ENCODE results near the gene TTLL4. TPM values are rescaled to one million over a fixed set of nuclear protein-coding genes. Genes with fewer than 3 reads are reported as not detected.

TTLL4 gene
- polyA plus RNA-seq, 1 of the 3 experiments (the other 2 are of a cell fraction): 15.6 TPM

GRCh38 chr2:218721934-218722333 is 11.3 kb downstream of the TTLL4 start:
- no peak overlapping the region for H3K9ac ChIP-seq
- ChIA-PET CTCF (interaction anchor here (0.8 to 4.2 kb wide), 6 partner anchors 9 to 126 kb away, joined by 3 to 31 read pairs (median 4); partner anchors contain the start of gene TTLL4), POLR2A (interaction anchor here (0.6 kb wide), 1 partner anchor 15 kb away, joined by 3 read pairs; no protein-coding TSS in a partner anchor)
- H3K4me1 ChIP-seq (ENCODE audit: control insufficient read depth in 1 of 2, insufficient read depth in 2 of 2, low read depth in 1 of 2, low read length in 1 of 2): peaks cover 2% of the 10 kb centered on the region in 2 experiments; a peak in 1 of 4 replicates
- H3K9me3 ChIP-seq: peaks cover 11% of the 10 kb centered on the region; the same call in 1 of the 2 replicates
- peaks cover 0 to 28% of the 10 kb centered on the region in 2 experiments for H3K36me3 ChIP-seq (replicated peaks in 1 of 2; ENCODE audit: control insufficient read depth in 1 of 2, insufficient read depth in 2 of 2, low read length in 1 of 2)
- no peaks in the 10 kb centered on the region for H3K27me3 ChIP-seq (ENCODE audit: insufficient read depth)
- H3K4me3 ChIP-seq (ENCODE audit: low read depth in 2 of 2, low read length in 1 of 2): no peak overlapping the region
- H2AFZ ChIP-seq (ENCODE audit: low read depth): no peak overlapping the region
- no peaks in the 10 kb centered on the region for H3K9me2 ChIP-seq
- H3K79me2 ChIP-seq (ENCODE audit: insufficient read depth): peaks cover 97% of the 10 kb centered on the region
- no peak for DNase-seq
- peaks cover 3% of the 10 kb centered on the region for H3F3A ChIP-seq (replicated peaks; ENCODE audit: insufficient read depth)
- no peak overlapping the region for H3K4me2 ChIP-seq
- TF ChIP-seq USF1 (IDR thresholded peaks at IDR 0.05; ENCODE audit: borderline replicate concordance, low read depth) (no peak), GATA2 (CRISPR knock-in tag; IDR thresholded peaks at IDR 0.05) (no peak), SIN3A (IDR thresholded peaks at IDR 0.05; ENCODE audit: borderline replicate concordance, low read depth, low read length) (no peak), NFIC (IDR thresholded peaks at IDR 0.05; ENCODE audit: borderline replicate concordance) (no peak), FOXJ3 (CRISPR knock-in tag; IDR thresholded peaks at IDR 0.05) (no peak), PBX3 (IDR thresholded peaks at IDR 0.05) (no peak), NRF1 (IDR thresholded peaks at IDR 0.05; ENCODE audit: low read depth, low read length) (no peak), USF2 (IDR thresholded peaks at IDR 0.05; ENCODE audit: borderline replicate concordance, low read depth, low read length) (no peak), TEAD4 (IDR thresholded peaks at IDR 0.05; ENCODE audit: borderline replicate concordance, insufficient read depth) (no peak)
- H3K27ac ChIP-seq (ENCODE audit: low read depth in 2 of 2, low read length in 1 of 2): no peak overlapping the region
- H4K20me1 ChIP-seq (ENCODE audit: insufficient read depth): peaks cover 8% of the 10 kb centered on the region; the same call in 1 of the 2 replicates
- WGBS (ENCODE audit: low lambda C conversion rate): 100% methylated on average over 2 of the region's 2 CpGs

- peaks cover 8% of the 10 kb centered on the region; the same call in 1 of the 2 replicates for H4K20me1 ChIP-seq (ENCODE audit: insufficient read depth)
- peaks cover 11% of the 10 kb centered on the region; the same call in 1 of the 2 replicates for H3K9me3 ChIP-seq
- no peaks in the 10 kb centered on the region for H3K27me3 ChIP-seq (ENCODE audit: insufficient read depth)
- no peak overlapping the region for H2AFZ ChIP-seq (ENCODE audit: low read depth)
- no peaks in the 10 kb centered on the region for H3K9me2 ChIP-seq
- H3F3A ChIP-seq (replicated peaks; ENCODE audit: insufficient read depth): peaks cover 3% of the 10 kb centered on the region
- H3K4me2 ChIP-seq: no peak overlapping the region
- no peak overlapping the region for H3K27ac ChIP-seq (ENCODE audit: low read depth in 2 of 2, low read length in 1 of 2)
- peaks cover 0 to 2% of the 10 kb centered on the region in 2 experiments; a peak in 1 of 4 replicates for H3K4me1 ChIP-seq (ENCODE audit: control insufficient read depth in 1 of 2, insufficient read depth in 2 of 2, low read depth in 1 of 2, low read length in 1 of 2)
- H3K36me3 ChIP-seq (replicated peaks in 1 of 2; ENCODE audit: control insufficient read depth in 1 of 2, insufficient read depth in 2 of 2, low read length in 1 of 2): peaks cover 0 to 29% of the 10 kb centered on the region in 2 experiments
- no peak for DNase-seq
- ChIA-PET CTCF (interaction anchor here (1.0 to 4.2 kb wide), 5 partner anchors 11 to 125 kb away, joined by 3 to 31 read pairs (median 4); partner anchors contain the start of gene TTLL4), POLR2A (no interaction called here)
- TF ChIP-seq YY1 (IDR thresholded peaks at IDR 0.05; ENCODE audit: low read depth) (no peak), ZBTB33 (IDR thresholded peaks at IDR 0.05; ENCODE audit: borderline replicate concordance, low read depth) (no peak), USF1 (IDR thresholded peaks at IDR 0.05; ENCODE audit: borderline replicate concordance, low read depth) (no peak), REST (IDR thresholded peaks at IDR 0.05; ENCODE audit: low read depth, low read length) (no peak), POLR2AphosphoS5 (IDR thresholded peaks at IDR 0.05; ENCODE audit: low read depth, low read length) (no peak), FOXJ3 (CRISPR knock-in tag; IDR thresholded peaks at IDR 0.05) (no peak), FOXM1 (IDR thresholded peaks at IDR 0.05; ENCODE audit: low read depth) (no peak), RCOR1 (IDR thresholded peaks at IDR 0.05; ENCODE audit: low read length) (no peak), FOSL2 (IDR thresholded peaks at IDR 0.05; ENCODE audit: borderline replicate concordance, low read depth) (no peak)
- H3K4me3 ChIP-seq (ENCODE audit: low read depth in 2 of 2, low read length in 1 of 2): no peak overlapping the region
- WGBS (ENCODE audit: low lambda C conversion rate): 48% methylated on average over 1 of the region's 1 CpG
- no peak overlapping the region for H3K9ac ChIP-seq
- peaks cover 97% of the 10 kb centered on the region for H3K79me2 ChIP-seq (ENCODE audit: insufficient read depth)
Observed at GRCh38 chr2:218722419-218722818, 11.8 kb downstream of the TTLL4 start.

Measured in SK-N-SH (cell line).